ENCODE results near the gene CTXN1. TPM values are rescaled to one million over a fixed set of nuclear protein-coding genes. Genes with fewer than 3 reads are reported as not detected.

The CTXN1 gene
- total RNA-seq, 4 donors from 2014 or later: 0.66 to 0.94 (median 0.68) TPM; not detected in 1

- TF ChIP-seq CTCF (IDR thresholded peaks at IDR 0.05; ENCODE audit: low read depth): no peak
Measured at GRCh38 chr19:7877249-7877836, 48.6 kb downstream of the CTXN1 start.

GRCh38 chr19:7874897-7875273 is 51.0 kb downstream of the CTXN1 start:
- TF ChIP-seq CTCF (IDR thresholded peaks at IDR 0.05; ENCODE audit: low read depth): no peak

Other genes with a start within 250 kb of the CTXN1 start
- 1 to 10 TPM in 3 of 4 donors, not detected in 1; 1.1 to 8.5 (median 1.3) TPM for gene MCEMP1, start 249.0 kb downstream of the CTXN1 start, total RNA-seq
- gene TRAPPC5, start 245.3 kb downstream of the CTXN1 start, total RNA-seq: 100 to 1,000 TPM in 1 of 4 donors, 10 to 100 TPM in 3; 59.9 to 114 (median 72.2) TPM
- gene FCER2, start 224.0 kb downstream of the CTXN1 start, total RNA-seq: under 1 TPM in 3 of 4 donors, not detected in 1; 0.49 to 0.88 (median 0.68) TPM
- 1 to 10 TPM; 1.7 to 4.0 (median 3.1) TPM for gene CLEC4G, start 194.0 kb downstream of the CTXN1 start, total RNA-seq
- gene CD209, start 178.6 kb downstream of the CTXN1 start, total RNA-seq: 10 to 100 TPM; 17.5 to 24.8 (median 21.8) TPM
- gene CLEC4M, start 162.9 kb downstream of the CTXN1 start, total RNA-seq: not detected
- 10 to 100 TPM in 2 of 4 donors, 1 to 10 TPM in 2; 6.3 to 12.1 (median 9.9) TPM for gene EVI5L, start 95.9 kb downstream of the CTXN1 start, total RNA-seq
- not detected for gene PRR36, start 51.7 kb downstream of the CTXN1 start, total RNA-seq
- gene LRRC8E, start 37.6 kb downstream of the CTXN1 start, total RNA-seq: 1 to 10 TPM in 1 of 4 donors, under 1 TPM in 3; 0.19 to 1.5 (median 0.50) TPM
- gene MAP2K7, start 22.3 kb downstream of the CTXN1 start, total RNA-seq: 10 to 100 TPM in 3 of 4 donors, 1 to 10 TPM in 1; 9.9 to 16.2 (median 12.4) TPM
- gene TGFBR3L, start 11.3 kb downstream of the CTXN1 start, total RNA-seq: not detected
- 10 to 100 TPM in 1 of 4 donors, 1 to 10 TPM in 3; 6.4 to 13.0 (median 9.4) TPM for gene SNAPC2, start 5.8 kb downstream of the CTXN1 start, total RNA-seq
- 10 to 100 TPM; 31.6 to 44.1 (median 38.0) TPM for gene TIMM44, start 17.5 kb upstream of the CTXN1 start, total RNA-seq
- gene ELAVL1, start 79.5 kb upstream of the CTXN1 start, total RNA-seq: 10 to 100 TPM; 17.8 to 30.7 (median 26.1) TPM
- not detected for gene CCL25, start 126.6 kb upstream of the CTXN1 start, total RNA-seq
- not detected for gene FBN3, start 223.5 kb upstream of the CTXN1 start, total RNA-seq